IPS-18a (cell line): ENCODE results near the gene TMEM91.
"Not testable (repeated sequence)": the region's sequence is repeated elsewhere in the genome, so short reads cannot be mapped to it uniquely, and the experiment has no call there.

Experiments
- H3K27ac ChIP-seq: one replicate; pipeline ENCODE4 v1.5.1; 2013; ENCODE audit warnings: low read length
- H3K27me3 ChIP-seq: one replicate; pipeline ENCODE4 v1.6.1; 2013; ENCODE audit warnings: mild to moderate bottlenecking, low read length; ENCODE audit not compliant: control insufficient read depth, insufficient read depth
- H3K36me3 ChIP-seq: one replicate; pipeline ENCODE4 v1.6.1; 2013; ENCODE audit warnings: low read depth, low read length; ENCODE audit not compliant: control insufficient read depth
- H3K4me1 ChIP-seq: one replicate; pipeline ENCODE4 v1.6.1; 2013; ENCODE audit warnings: low read depth, low read length; ENCODE audit not compliant: control insufficient read depth
- H3K4me3 ChIP-seq: one replicate; pipeline ENCODE4 v1.5.1; 2013; ENCODE audit warnings: low read length
- H3K9ac ChIP-seq: one replicate; pipeline ENCODE4 v1.6.1; 2013; ENCODE audit warnings: mild to moderate bottlenecking, low read length, moderate library complexity
- H3K9me3 ChIP-seq: one replicate; pipeline ENCODE4 v1.6.1; 2013; ENCODE audit warnings: low read depth, low read length; ENCODE audit not compliant: control insufficient read depth

TMEM91 gene

GRCh38 chr19:41339936-41340335, 36.4 kb upstream of the TMEM91 start:
- Histone ChIP-seq H3K4me1 (no peaks in the 10 kb centered on the region), H3K9me3 (no peaks in the 10 kb centered on the region), H3K36me3 (no peaks in the 10 kb centered on the region), H3K27ac (no peak overlapping the region), H3K9ac (no peak overlapping the region), H3K27me3 (no peaks in the 10 kb centered on the region), H3K4me3 (no peak overlapping the region)

GRCh38 chr19:41341669-41342490, 34.5 kb upstream of the TMEM91 start:
- H3K27me3 ChIP-seq = no peaks in the 10 kb centered on the region
- H3K9me3 ChIP-seq = no peaks in the 10 kb centered on the region
- no peak overlapping the region for H3K4me3 ChIP-seq
- no peaks in the 10 kb centered on the region for H3K4me1 ChIP-seq
- no peak overlapping the region for H3K27ac ChIP-seq
- no peaks in the 10 kb centered on the region for H3K36me3 ChIP-seq
- H3K9ac ChIP-seq = no peak overlapping the region

- H3K36me3 ChIP-seq = no peaks in the 10 kb centered on the region
- no peak overlapping the region for H3K9ac ChIP-seq
- no peak overlapping the region for H3K27ac ChIP-seq
- no peak overlapping the region for H3K4me3 ChIP-seq
- no peaks in the 10 kb centered on the region for H3K4me1 ChIP-seq
- H3K9me3 ChIP-seq = no peaks in the 10 kb centered on the region
- no peaks in the 10 kb centered on the region for H3K27me3 ChIP-seq
These were observed 32.2 kb upstream of the TMEM91 start for GRCh38 chr19:41344162-41344561.

- not testable (repeated sequence) for H3K4me3 ChIP-seq, H3K9me3 ChIP-seq, H3K9ac ChIP-seq, H3K36me3 ChIP-seq, H3K4me1 ChIP-seq, H3K27ac ChIP-seq
- peaks cover 25% of the 10 kb centered on the region for H3K27me3 ChIP-seq
These were observed 29.4 kb upstream of the TMEM91 start for GRCh38 chr19:41346916-41347315.

- Histone ChIP-seq H3K9ac (peak overlapping the region; percentile 32), H3K4me3 (peak overlapping the region; percentile 67)
These were observed 25.5 kb upstream of the TMEM91 start for GRCh38 chr19:41350735-41351338.

GRCh38 chr19:41351339-41352245, 24.7 kb upstream of the TMEM91 start:
- Histone ChIP-seq H3K36me3 (no peaks in the 10 kb centered on the region), H3K4me1 (peaks cover 6% of the 10 kb centered on the region), H3K27me3 (peaks cover 46% of the 10 kb centered on the region), H3K9me3 (no peaks in the 10 kb centered on the region), H3K9ac (peak overlapping the region; percentile 32), H3K4me3 (peak overlapping the region; percentile 67), H3K27ac (no peak overlapping the region)

More at GRCh38 chr19:41350735-41351338, 25.5 kb upstream of the TMEM91 start:
- Histone ChIP-seq H3K9me3 (no peaks in the 10 kb centered on the region), H3K27me3 (peaks cover 46% of the 10 kb centered on the region), H3K4me1 (peaks cover 6% of the 10 kb centered on the region), H3K27ac (no peak overlapping the region), H3K36me3 (no peaks in the 10 kb centered on the region)

GRCh38 chr19:41352279-41352608, 24.1 kb upstream of the TMEM91 start:
- Histone ChIP-seq H3K9me3 (no peaks in the 10 kb centered on the region), H3K27ac (no peak overlapping the region), H3K9ac (peak overlapping the region; percentile 17), H3K4me1 (peaks cover 6% of the 10 kb centered on the region), H3K36me3 (no peaks in the 10 kb centered on the region), H3K4me3 (peak overlapping the region; percentile 67), H3K27me3 (peaks cover 46% of the 10 kb centered on the region)

- Histone ChIP-seq H3K4me3 (peak overlapping the region; percentile 67), H3K27me3 (peaks cover 46% of the 10 kb centered on the region), H3K4me1 (peaks cover 6% of the 10 kb centered on the region), H3K27ac (no peak overlapping the region), H3K9ac (peak overlapping the region; percentile 17), H3K36me3 (no peaks in the 10 kb centered on the region), H3K9me3 (no peaks in the 10 kb centered on the region)
These were observed 23.5 kb upstream of the TMEM91 start for GRCh38 chr19:41352609-41353465.

GRCh38 chr19:41353466-41354342, 22.6 kb upstream of the TMEM91 start, which contains the start of gene TGFB1:
TGFB1 (minus strand) TSS chr19:41353922; CDS start chr19:41353044, 878 bp downstream.
- Histone ChIP-seq H3K27me3 (peaks cover 46% of the 10 kb centered on the region), H3K9ac (peak within 1 kb of the TSS; percentile 17), H3K27ac (no peak within 1 kb of the TSS)

GRCh38 chr19:41354343-41354953, 21.9 kb upstream of the TMEM91 start:
- Histone ChIP-seq H3K36me3 (no peaks in the 10 kb centered on the region), H3K9ac (no peak overlapping the region), H3K9me3 (no peaks in the 10 kb centered on the region), H3K27me3 (peaks cover 46% of the 10 kb centered on the region), H3K4me1 (peaks cover 6% of the 10 kb centered on the region), H3K4me3 (peak overlapping the region; percentile 67), H3K27ac (no peak overlapping the region)

More at GRCh38 chr19:41353466-41354342, 22.6 kb upstream of the TMEM91 start, which contains the start of gene TGFB1:
- Histone ChIP-seq H3K36me3 (no peaks in the 10 kb centered on the region), H3K4me1 (peaks cover 6% of the 10 kb centered on the region), H3K9me3 (no peaks in the 10 kb centered on the region), H3K4me3 (peak within 1 kb of the TSS; percentile 67)
